Endothelial cell of umbilical vein (primary cell): ENCODE results near the gene TRABD. TPM values are rescaled to one million over a fixed set of nuclear protein-coding genes. Genes with fewer than 3 reads are reported as not detected.

Source experiments
- BruUV-seq: library from RNA; stranded (reverse); fragments of 400-500 nt; replicated peaks from 2 replicates; lab custom pipeline; 2021; lab: Mats Ljungman, UMichigan
- CTCF ChIA-PET: fragments of 300-600, 350-600 bp; sonication (Branson Sonifier 250); formaldehyde crosslinking; loops from one replicate; lab custom pipeline; 2021; ENCODE audit warnings: antibody characterized with exemption, inconsistent platforms; lab: Charles Lee
- POLR2A ChIA-PET: fragments of 300-600, 350-600 bp; sonication (Branson Sonifier 250); formaldehyde crosslinking; loops from one replicate; lab custom pipeline; 2021; ENCODE audit warnings: antibody characterized with exemption, inconsistent platforms; lab: Charles Lee
- DNase-seq: peaks from one replicate; pipeline ENCODE4 v3.0.0-alpha.2; 2011; ENCODE audit warnings: low read depth, low spot score
- FAIRE-seq: peaks from 2 replicates; lab custom pipeline; 2011; peaks lifted over from hg19 to GRCh38; lab: Jason Lieb, UNC
- H2AFZ ChIP-seq: 2 replicates; pipeline ENCODE4 v1.6.0; 2012; ENCODE audit warnings: low read depth, low read length, control low read depth, inconsistent platforms
- H3K27ac ChIP-seq: 2 replicates; pipeline ENCODE4 v1.5.1; 2011; ENCODE audit warnings: low read depth, mild to moderate bottlenecking, control low read depth, low read length, moderate library complexity; ENCODE audit not compliant: insufficient read depth
- H3K27me3 ChIP-seq, 2 experiments: 2 replicates each; pipeline versions ENCODE4 v1.6.0 to v1.6.1; 2011; ENCODE audit warnings: low read length in 2 of 2, mixed read lengths in 1 of 2; ENCODE audit not compliant: control insufficient read depth in 2 of 2, insufficient read depth in 2 of 2
- H3K36me3 ChIP-seq, 2 experiments: 2 replicates in 1 of 2; 3 replicates in 1 of 2; pipeline ENCODE4 v1.5.1; 2011; ENCODE audit warnings: low read length in 2 of 2, mild to moderate bottlenecking in 1 of 2, moderate library complexity in 1 of 2; ENCODE audit not compliant: control insufficient read depth in 2 of 2, insufficient read depth in 2 of 2; ENCODE audit errors: extremely low read depth in 1 of 2
- H3K4me1 ChIP-seq: 3 replicates; pipeline ENCODE4 v1.5.1; 2011; ENCODE audit warnings: mild to moderate bottlenecking, low read length; ENCODE audit not compliant: control insufficient read depth, insufficient read depth; ENCODE audit errors: extremely low read depth
- H3K4me2 ChIP-seq: 2 replicates; pipeline ENCODE4 v1.6.1; 2011; ENCODE audit warnings: low read length, control low read depth, mixed read lengths; ENCODE audit not compliant: insufficient read depth
- H3K4me3 ChIP-seq, 3 experiments: fragments of 200-600 bp in 1 of 3; sonication (generic), shearing (Covaris generic) in 1 of 3; replicated peaks in 1 of 3; 2 replicates each; pipeline ENCODE4 v1.5.1; 2011 to 2016; ENCODE audit warnings: control low read depth in 3 of 3, low read length in 3 of 3, mild to moderate bottlenecking in 2 of 3, inconsistent platforms in 1 of 3, low read depth in 1 of 3, moderate library complexity in 1 of 3; ENCODE audit not compliant: insufficient read depth in 1 of 3
- H3K79me2 ChIP-seq: 2 replicates; pipeline ENCODE4 v1.6.0; 2012; ENCODE audit warnings: low read length, inconsistent platforms; ENCODE audit not compliant: control insufficient read depth, insufficient read depth
- H3K9ac ChIP-seq: replicated peaks from 2 replicates; pipeline ENCODE3; 2011; ENCODE audit warnings: low read length, control low read depth; ENCODE audit not compliant: insufficient read depth; ENCODE audit errors: extremely low read depth
- H3K9me1 ChIP-seq: replicated peaks from 3 replicates; pipeline ENCODE4 v1.6.0; 2011; ENCODE audit warnings: mild to moderate bottlenecking, low read length; ENCODE audit not compliant: control insufficient read depth, insufficient read depth; ENCODE audit errors: extremely low read depth
- H3K9me3 ChIP-seq: replicated peaks from 2 replicates; pipeline ENCODE4 v1.5.1; 2012; ENCODE audit warnings: low read length, inconsistent platforms; ENCODE audit not compliant: control insufficient read depth, insufficient read depth
- H4K20me1 ChIP-seq: replicated peaks from 2 replicates; pipeline ENCODE3; 2011; ENCODE audit warnings: mild to moderate bottlenecking, low read length; ENCODE audit not compliant: control insufficient read depth, insufficient read depth; ENCODE audit errors: extremely low read depth
- CTCF ChIP-seq, 2 donors: IDR thresholded peaks; 1 replicate in 1 of 2; 2 replicates in 1 of 2; pipeline ENCODE4 v1.5.1; 2011; ENCODE audit warnings: low read length in 2 of 2, mild to moderate bottlenecking in 2 of 2, moderate library complexity in 2 of 2, control low read depth in 1 of 2, inconsistent platforms in 1 of 2, low read depth in 1 of 2; ENCODE audit not compliant: insufficient read depth in 1 of 2; ENCODE audit errors: extremely low read depth in 1 of 2
- EZH2 ChIP-seq: IDR thresholded peaks from 2 replicates; pipeline ENCODE4 v1.6.1; 2012; ENCODE audit warnings: borderline replicate concordance, low read depth, mild to moderate bottlenecking, moderate library complexity, low read length, inconsistent platforms; ENCODE audit not compliant: severe bottlenecking
- FOS ChIP-seq: IDR thresholded peaks from 2 replicates; pipeline ENCODE4 v1.6.1; 2011; ENCODE audit warnings: mild to moderate bottlenecking, low read length, moderate library complexity, borderline replicate concordance; ENCODE audit not compliant: insufficient read depth
- GATA2 ChIP-seq: IDR thresholded peaks from 2 replicates; pipeline ENCODE4 v1.7.0; 2011; ENCODE audit warnings: low read depth, mild to moderate bottlenecking, moderate library complexity, mixed read lengths, low read length; ENCODE audit not compliant: insufficient read length, insufficient read depth
- JUN ChIP-seq: IDR thresholded peaks from 2 replicates; pipeline ENCODE4 v1.6.1; 2011; ENCODE audit warnings: borderline replicate concordance, low read depth; ENCODE audit not compliant: insufficient read length, insufficient read depth
- MYC ChIP-seq: IDR thresholded peaks from one replicate; pipeline ENCODE4 v1.6.1; 2011; ENCODE audit warnings: mild to moderate bottlenecking, low read depth, low read length
- POLR2A ChIP-seq: IDR thresholded peaks from 2 replicates; pipeline ENCODE4 v1.6.1; 2012; ENCODE audit warnings: low read depth, mild to moderate bottlenecking, control low read depth, low read length
- POLR2AphosphoS5 ChIP-seq: IDR thresholded peaks from 2 replicates; pipeline ENCODE4 v1.6.1; 2012; ENCODE audit warnings: low read depth, mild to moderate bottlenecking, control low read depth, low read length, moderate library complexity; ENCODE audit not compliant: insufficient read depth
- dilution Hi-C: fragments of 300-500 bp; cut with MboI; formaldehyde crosslinking; loops from one replicate; pipeline ENCODE4 v1.15.0; 2019; ENCODE audit warnings: low sequenced_read_pairs; ENCODE audit not compliant: extremely low pct_ligation_motif_present
- intact Hi-C: fragments of 100-400 bp; cut with micrococcal nuclease; formaldehyde crosslinking; loops from one replicate; pipeline ENCODE4 v1.10.0; 2022
- polyA plus RNA-seq, 4 experiments: library from polyadenylated mRNA; depleted of rRNA in 3 of 4; stranded (reverse) in 3 of 4; unstranded in 1 of 4; fragments of >200 nt; gene quantifications; 2 replicates each; pipeline versions ENCODE4 v1.2.1 to v1.2.3, GENCODE V29; 2011 to 2012; ENCODE audit warnings: missing spikeins in 1 of 4
- total RNA-seq: library from RNA; stranded (reverse); gene quantifications from 2 replicates; pipeline ENCODE4 v1.2.3, GENCODE V29; 2021
- TF ChIP-seq, protein P1 (sequence below): IDR thresholded peaks from 2 replicates; pipeline ENCODE4 v1.6.1; 2011; ENCODE audit not compliant: insufficient read depth, insufficient read length

The TRABD gene
- total and polyA plus RNA-seq, 2 donors (not counting 3 experiments of a cell fraction or from before 2014, with no cell fraction given) = 46.8 to 48.4 TPM

DNA sequence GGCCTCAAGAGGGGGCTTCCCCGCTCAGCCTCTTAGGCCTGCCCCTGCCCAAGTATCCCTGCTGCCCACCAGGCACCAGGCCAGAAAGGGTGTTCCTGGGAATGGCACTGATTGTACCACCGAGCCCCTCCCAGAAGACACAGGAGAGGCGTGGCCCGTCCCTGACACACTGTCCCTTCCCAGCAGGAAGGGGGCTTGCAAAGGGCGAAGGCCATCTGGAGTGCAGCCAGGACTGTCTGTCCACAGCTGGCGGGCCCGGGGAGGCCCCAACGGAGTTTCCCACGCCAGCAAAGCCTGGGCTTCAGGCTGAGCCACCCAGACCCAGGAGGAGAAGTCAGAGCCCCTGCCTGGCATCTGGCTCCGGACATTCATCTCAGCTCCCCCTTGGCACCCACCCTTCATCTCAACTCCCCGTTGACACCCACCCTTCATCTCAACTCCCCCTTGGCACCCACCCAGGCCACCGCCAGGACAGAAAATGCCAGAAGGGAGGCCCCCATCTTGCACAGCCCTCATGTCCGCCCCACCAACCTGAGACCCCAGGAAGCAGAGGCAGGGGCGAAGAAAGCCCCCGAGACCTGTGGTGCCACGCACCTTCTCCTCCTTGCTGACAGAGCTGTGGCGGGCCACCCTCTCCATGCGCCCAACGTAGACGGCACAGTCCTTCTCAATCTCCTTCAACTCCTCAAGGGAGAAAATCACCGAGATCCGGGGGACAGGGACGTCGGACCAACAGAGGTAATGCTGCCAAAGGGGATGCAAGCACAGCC is 39.7 kb downstream of the TRABD start:
- intact Hi-C loops = no loop called here
- dilution Hi-C loops = no loop called here
- H3K4me2 ChIP-seq = no peak overlapping the region
- no peaks in the 10 kb centered on the region for H3K9me1 ChIP-seq
- CTCF ChIA-PET = no interaction called here
- no peak overlapping the region for H3K27ac ChIP-seq
- H3K27me3 ChIP-seq = no peaks in the 10 kb centered on the region
- H3K9me3 ChIP-seq = no peaks in the 10 kb centered on the region
- H4K20me1 ChIP-seq = no peaks in the 10 kb centered on the region
- H3K79me2 ChIP-seq = no peaks in the 10 kb centered on the region
- H3K36me3 ChIP-seq = peaks cover 3 to 47% of the 10 kb centered on the region in 2 experiments
- TF ChIP-seq EZH2 (no peak), GATA2 (no peak), POLR2A (no peak), MYC (no peak), FOS (no peak), POLR2AphosphoS5 (no peak), CTCF (IDR thresholded peaks at IDR 0.05; ENCODE audit: extremely low read depth in 1 of 2, insufficient read depth in 1 of 2, low read depth in 1 of 2, low read length in 2 of 2) (no peak), JUN (no peak)
- TF ChIP-seq, protein P1, sequence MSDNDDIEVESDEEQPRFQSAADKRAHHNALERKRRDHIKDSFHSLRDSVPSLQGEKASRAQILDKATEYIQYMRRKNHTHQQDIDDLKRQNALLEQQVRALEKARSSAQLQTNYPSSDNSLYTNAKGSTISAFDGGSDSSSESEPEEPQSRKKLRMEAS = no peak
- no peak overlapping the region for H3K4me3 ChIP-seq
- H3K4me1 ChIP-seq = no peaks in the 10 kb centered on the region
- no peak overlapping the region for H3K9ac ChIP-seq
- DNase-seq (no peak), FAIRE-seq (no peak)
- POLR2A ChIA-PET = no interaction called here
- no TSS peak for BruUV-seq
- no peak overlapping the region for H2AFZ ChIP-seq
